Measurements from ENCODE around the gene SEMA6A. TPM values are rescaled to one million over a fixed set of nuclear protein-coding genes. Genes with fewer than 3 reads are reported as not detected.

SEMA6A gene
- polyA plus RNA-seq, 1 of the 3 experiments (the other 2 are of a cell fraction): 0.18 TPM

DNA sequence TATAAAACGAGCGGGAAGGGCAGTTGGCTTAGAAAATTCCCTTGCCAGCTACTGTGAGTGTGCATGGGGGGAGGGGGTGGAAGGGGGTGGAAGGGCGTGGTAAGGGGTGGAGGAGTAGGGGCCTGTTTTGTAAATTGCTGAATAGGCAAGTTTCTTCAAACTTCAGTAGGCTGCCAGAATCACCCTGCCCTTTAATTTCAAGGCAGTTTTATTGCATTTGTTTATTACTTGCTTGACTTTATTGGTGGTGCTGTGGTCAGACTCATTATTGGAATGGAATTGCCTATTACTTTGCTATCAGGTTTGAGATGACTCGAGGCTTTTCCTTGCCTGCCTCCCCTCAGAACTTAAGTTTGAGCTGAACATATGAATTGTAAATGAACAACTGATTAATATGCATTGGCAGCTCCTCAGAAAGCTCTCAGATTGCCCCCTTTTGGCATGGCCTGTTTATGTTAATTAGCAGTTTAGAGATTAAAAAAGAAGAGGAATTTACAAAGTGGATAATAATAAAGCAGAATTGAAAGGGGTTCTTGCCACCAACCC, 76.0 kb downstream of the SEMA6A start:
- Histone ChIP-seq H3K79me2 (ENCODE audit: insufficient read depth) (no peaks in the 10 kb centered on the region), H3K4me3 (ENCODE audit: low read depth in 2 of 2, low read length in 1 of 2) (no peak overlapping the region), H3K36me3 (replicated peaks in 1 of 2; ENCODE audit: control insufficient read depth in 1 of 2, insufficient read depth in 2 of 2, low read length in 1 of 2) (peaks cover 0 to 3% of the 10 kb centered on the region in 2 experiments), H3K9ac (no peak overlapping the region), H3K9me2 (no peaks in the 10 kb centered on the region), H2AFZ (ENCODE audit: low read depth) (no peak overlapping the region), H3K4me1 (ENCODE audit: control insufficient read depth in 1 of 2, insufficient read depth in 2 of 2, low read depth in 1 of 2, low read length in 1 of 2) (peaks cover 0 to 19% of the 10 kb centered on the region in 2 experiments; a peak in 1 of 4 replicates), H3K9me3 (no peaks in the 10 kb centered on the region), H3K4me2 (no peak overlapping the region), H3K27ac (ENCODE audit: low read depth in 2 of 2, low read length in 1 of 2) (no peak overlapping the region), H3K27me3 (ENCODE audit: insufficient read depth) (no peaks in the 10 kb centered on the region), H3F3A (replicated peaks; ENCODE audit: insufficient read depth) (peaks cover 4% of the 10 kb centered on the region), H4K20me1 (ENCODE audit: insufficient read depth) (no peaks in the 10 kb centered on the region)
- TF ChIP-seq POLR2AphosphoS5 (IDR thresholded peaks at IDR 0.05; ENCODE audit: low read depth, low read length): no peak
- no peak for TF ChIP-seq RCOR1 (IDR thresholded peaks at IDR 0.05; ENCODE audit: low read length)
- TF ChIP-seq CHD2 (IDR thresholded peaks at IDR 0.05; ENCODE audit: low read length, partially characterized antibody): no peak
- TF ChIP-seq TCF12 (IDR thresholded peaks at IDR 0.05): no peak
- no peak for TF ChIP-seq ELF1 (IDR thresholded peaks at IDR 0.05)
- TF ChIP-seq RXRA (IDR thresholded peaks at IDR 0.05; ENCODE audit: borderline replicate concordance, low read depth): no peak
- TF ChIP-seq RFX5 (IDR thresholded peaks at IDR 0.05; ENCODE audit: low read length): no peak
- no peak for TF ChIP-seq MXI1 (IDR thresholded peaks at IDR 0.05; ENCODE audit: low read depth, low read length)
- no peak for TF ChIP-seq FOXM1 (IDR thresholded peaks at IDR 0.05; ENCODE audit: low read depth)
- TF ChIP-seq, protein P1, sequence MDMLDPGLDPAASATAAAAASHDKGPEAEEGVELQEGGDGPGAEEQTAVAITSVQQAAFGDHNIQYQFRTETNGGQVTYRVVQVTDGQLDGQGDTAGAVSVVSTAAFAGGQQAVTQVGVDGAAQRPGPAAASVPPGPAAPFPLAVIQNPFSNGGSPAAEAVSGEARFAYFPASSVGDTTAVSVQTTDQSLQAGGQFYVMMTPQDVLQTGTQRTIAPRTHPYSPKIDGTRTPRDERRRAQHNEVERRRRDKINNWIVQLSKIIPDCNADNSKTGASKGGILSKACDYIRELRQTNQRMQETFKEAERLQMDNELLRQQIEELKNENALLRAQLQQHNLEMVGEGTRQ (IDR thresholded peaks at IDR 0.05; ENCODE audit: borderline replicate concordance, low read depth, low read length): no peak
- TF ChIP-seq RAD21 (IDR thresholded peaks at IDR 0.05; ENCODE audit: low read length): no peak
- TF ChIP-seq FOXJ3 (CRISPR knock-in tag; IDR thresholded peaks at IDR 0.05): no peak
- TF ChIP-seq, protein P2, sequence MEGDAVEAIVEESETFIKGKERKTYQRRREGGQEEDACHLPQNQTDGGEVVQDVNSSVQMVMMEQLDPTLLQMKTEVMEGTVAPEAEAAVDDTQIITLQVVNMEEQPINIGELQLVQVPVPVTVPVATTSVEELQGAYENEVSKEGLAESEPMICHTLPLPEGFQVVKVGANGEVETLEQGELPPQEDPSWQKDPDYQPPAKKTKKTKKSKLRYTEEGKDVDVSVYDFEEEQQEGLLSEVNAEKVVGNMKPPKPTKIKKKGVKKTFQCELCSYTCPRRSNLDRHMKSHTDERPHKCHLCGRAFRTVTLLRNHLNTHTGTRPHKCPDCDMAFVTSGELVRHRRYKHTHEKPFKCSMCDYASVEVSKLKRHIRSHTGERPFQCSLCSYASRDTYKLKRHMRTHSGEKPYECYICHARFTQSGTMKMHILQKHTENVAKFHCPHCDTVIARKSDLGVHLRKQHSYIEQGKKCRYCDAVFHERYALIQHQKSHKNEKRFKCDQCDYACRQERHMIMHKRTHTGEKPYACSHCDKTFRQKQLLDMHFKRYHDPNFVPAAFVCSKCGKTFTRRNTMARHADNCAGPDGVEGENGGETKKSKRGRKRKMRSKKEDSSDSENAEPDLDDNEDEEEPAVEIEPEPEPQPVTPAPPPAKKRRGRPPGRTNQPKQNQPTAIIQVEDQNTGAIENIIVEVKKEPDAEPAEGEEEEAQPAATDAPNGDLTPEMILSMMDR (IDR thresholded peaks at IDR 0.05): no peak
- TF ChIP-seq MEF2A (IDR thresholded peaks at IDR 0.05; ENCODE audit: borderline replicate concordance, low read depth): no peak
- TF ChIP-seq NRF1 (IDR thresholded peaks at IDR 0.05; ENCODE audit: low read depth, low read length): no peak
- TF ChIP-seq, protein P3, sequence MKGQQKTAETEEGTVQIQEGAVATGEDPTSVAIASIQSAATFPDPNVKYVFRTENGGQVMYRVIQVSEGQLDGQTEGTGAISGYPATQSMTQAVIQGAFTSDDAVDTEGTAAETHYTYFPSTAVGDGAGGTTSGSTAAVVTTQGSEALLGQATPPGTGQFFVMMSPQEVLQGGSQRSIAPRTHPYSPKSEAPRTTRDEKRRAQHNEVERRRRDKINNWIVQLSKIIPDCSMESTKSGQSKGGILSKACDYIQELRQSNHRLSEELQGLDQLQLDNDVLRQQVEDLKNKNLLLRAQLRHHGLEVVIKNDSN (IDR thresholded peaks at IDR 0.05; ENCODE audit: borderline replicate concordance, low read depth): no peak
- TF ChIP-seq, protein P4, sequence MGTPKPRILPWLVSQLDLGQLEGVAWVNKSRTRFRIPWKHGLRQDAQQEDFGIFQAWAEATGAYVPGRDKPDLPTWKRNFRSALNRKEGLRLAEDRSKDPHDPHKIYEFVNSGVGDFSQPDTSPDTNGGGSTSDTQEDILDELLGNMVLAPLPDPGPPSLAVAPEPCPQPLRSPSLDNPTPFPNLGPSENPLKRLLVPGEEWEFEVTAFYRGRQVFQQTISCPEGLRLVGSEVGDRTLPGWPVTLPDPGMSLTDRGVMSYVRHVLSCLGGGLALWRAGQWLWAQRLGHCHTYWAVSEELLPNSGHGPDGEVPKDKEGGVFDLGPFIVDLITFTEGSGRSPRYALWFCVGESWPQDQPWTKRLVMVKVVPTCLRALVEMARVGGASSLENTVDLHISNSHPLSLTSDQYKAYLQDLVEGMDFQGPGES (IDR thresholded peaks at IDR 0.05; ENCODE audit: low read depth, low read length): no peak
- no peak for TF ChIP-seq GATA2 (CRISPR knock-in tag; IDR thresholded peaks at IDR 0.05)
- WGBS (ENCODE audit: low lambda C conversion rate): 65% methylated on average over 4 of the region's 4 CpGs
- DNase-seq: no peak
- ChIA-PET CTCF (interaction anchor here (0.7 to 2.6 kb wide), 6 partner anchors 8 to 360 kb away, joined by 3 to 9 read pairs (median 4); no protein-coding TSS in a partner anchor), POLR2A (no interaction called here)
